Astrocyte of the spinal cord (primary cell): ENCODE results near the gene GRAMD2B.

Experiments used
- DNase-seq: peaks from one replicate; pipeline ENCODE4 v3.0.0; 2011; ENCODE audit warnings: low read depth, low spot score
- H3K4me3 ChIP-seq: 2 replicates; pipeline ENCODE4 v1.5.1; 2011; ENCODE audit warnings: low read depth, mild to moderate bottlenecking, low read length, moderate library complexity
- in situ Hi-C: cut with HindIII; loops from 2 replicates; pipeline ENCODE4 v1.10.0; 2017; ENCODE audit warnings: low sequenced_read_pairs
- TF ChIP-seq, protein P1 (sequence below): IDR thresholded peaks from 2 replicates; pipeline ENCODE4 v1.5.1; 2012; ENCODE audit warnings: low read depth, mild to moderate bottlenecking, low read length, inconsistent platforms

GRAMD2B gene

DNA sequence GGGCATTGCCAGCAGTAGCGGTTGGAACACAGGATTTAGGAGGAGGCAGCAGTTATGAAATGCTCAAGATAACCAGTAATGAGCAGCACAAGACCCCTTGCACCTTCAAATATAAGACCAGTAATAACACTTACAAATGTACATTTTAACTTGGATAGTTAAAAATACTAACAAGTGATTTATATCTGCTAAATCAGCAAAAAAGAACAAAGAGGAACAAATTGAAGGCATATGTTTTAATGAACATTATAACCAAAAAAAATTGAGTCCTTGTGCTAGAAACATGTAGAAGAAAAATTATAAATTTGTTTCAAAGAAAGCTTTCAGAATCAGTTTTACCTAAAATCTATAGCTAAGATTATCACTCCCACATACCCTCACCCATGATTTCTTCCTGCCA, 119.8 kb downstream of the GRAMD2B start:
- TF ChIP-seq, protein P1, sequence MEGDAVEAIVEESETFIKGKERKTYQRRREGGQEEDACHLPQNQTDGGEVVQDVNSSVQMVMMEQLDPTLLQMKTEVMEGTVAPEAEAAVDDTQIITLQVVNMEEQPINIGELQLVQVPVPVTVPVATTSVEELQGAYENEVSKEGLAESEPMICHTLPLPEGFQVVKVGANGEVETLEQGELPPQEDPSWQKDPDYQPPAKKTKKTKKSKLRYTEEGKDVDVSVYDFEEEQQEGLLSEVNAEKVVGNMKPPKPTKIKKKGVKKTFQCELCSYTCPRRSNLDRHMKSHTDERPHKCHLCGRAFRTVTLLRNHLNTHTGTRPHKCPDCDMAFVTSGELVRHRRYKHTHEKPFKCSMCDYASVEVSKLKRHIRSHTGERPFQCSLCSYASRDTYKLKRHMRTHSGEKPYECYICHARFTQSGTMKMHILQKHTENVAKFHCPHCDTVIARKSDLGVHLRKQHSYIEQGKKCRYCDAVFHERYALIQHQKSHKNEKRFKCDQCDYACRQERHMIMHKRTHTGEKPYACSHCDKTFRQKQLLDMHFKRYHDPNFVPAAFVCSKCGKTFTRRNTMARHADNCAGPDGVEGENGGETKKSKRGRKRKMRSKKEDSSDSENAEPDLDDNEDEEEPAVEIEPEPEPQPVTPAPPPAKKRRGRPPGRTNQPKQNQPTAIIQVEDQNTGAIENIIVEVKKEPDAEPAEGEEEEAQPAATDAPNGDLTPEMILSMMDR, result no peak
- no peak overlapping the region for H3K4me3 ChIP-seq
- in situ Hi-C loops, result loop anchor here (10.0 kb wide), 1 partner anchor 198 kb away; no protein-coding TSS in a partner anchor
- no peak for DNase-seq

DNA sequence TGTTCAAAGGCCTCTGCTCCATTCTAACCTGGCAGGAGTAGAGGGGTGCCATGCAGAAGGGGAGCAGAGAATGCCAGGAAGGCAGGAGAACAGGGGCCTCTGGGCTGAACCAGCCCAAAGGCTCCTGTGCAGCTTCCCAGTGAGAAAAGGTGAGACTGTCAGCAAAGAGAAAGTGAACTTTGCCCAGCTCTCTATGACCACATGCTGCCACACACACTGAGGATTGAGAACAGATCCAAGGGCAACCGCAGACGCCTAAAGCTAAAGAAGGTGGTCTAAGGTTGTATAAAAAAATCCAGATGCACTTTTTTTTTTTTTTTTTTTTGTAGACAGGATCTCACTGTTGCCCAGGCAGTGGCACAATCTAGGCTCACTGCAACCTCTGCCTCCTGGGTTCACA, 120.5 kb downstream of the GRAMD2B start:
- in situ Hi-C loops, result loop anchor here (10.0 kb wide), 1 partner anchor 199 kb away; no protein-coding TSS in a partner anchor
- DNase-seq, result no peak
- TF ChIP-seq, protein P1, result no peak
- no peak overlapping the region for H3K4me3 ChIP-seq
